Heart right ventricle (tissue), 16 donors: ENCODE measurements around the gene FAM13A. TPM values are rescaled to one million over a fixed set of nuclear protein-coding genes. Genes with fewer than 3 reads are reported as not detected.

Experiments used
- ATAC-seq, 8 donors: fragments of 200-7000 bp; cut with Tn5 transposase; one replicate each; pipeline ENCODE4 v1.9.1; 2020; ENCODE audit warnings: mild to moderate bottlenecking in 8 of 8, moderate library complexity in 8 of 8, moderate number of reproducible peaks in 1 of 8
- DNase-seq, 2 donors: peaks; one replicate each; pipeline ENCODE4 v3.0.0-alpha.2; 2020
- H3K27ac ChIP-seq, 10 donors: fragments of 200-600 bp; sonication (generic) in 2 of 10; one replicate each; pipeline versions ENCODE4 v1.5.0 to v1.8.0; 2020 to 2022; ENCODE audit warnings: mild to moderate bottlenecking in 3 of 10
- H3K27me3 ChIP-seq, 7 donors: fragments of 200-600 bp; one replicate each; pipeline ENCODE4 v1.8.0; 2021 to 2022; ENCODE audit warnings: mild to moderate bottlenecking in 2 of 7
- H3K36me3 ChIP-seq, 9 donors: fragments of 200-600 bp; sonication (generic) in 1 of 9; one replicate each; pipeline versions ENCODE4 v1.5.0 to v1.8.0; 2020 to 2022; ENCODE audit warnings: mild to moderate bottlenecking in 2 of 9
- H3K4me1 ChIP-seq, 9 donors: fragments of 200-600 bp; sonication (generic) in 1 of 9; one replicate each; pipeline versions ENCODE4 v1.5.0 to v1.8.0; 2020 to 2022; ENCODE audit warnings: mild to moderate bottlenecking in 4 of 9
- H3K4me3 ChIP-seq, 10 donors: fragments of 200-600 bp; sonication (generic) in 2 of 10; one replicate each; pipeline versions ENCODE4 v1.5.0 to v1.8.0; 2020 to 2022; ENCODE audit warnings: mild to moderate bottlenecking in 7 of 10, moderate library complexity in 2 of 10
- H3K9me3 ChIP-seq, 11 donors: fragments of 200-600 bp in 10 of 11; sonication (generic) in 2 of 11; one replicate each; pipeline versions ENCODE4 v1.5.0 to v1.8.0; 2013 to 2022; ENCODE audit warnings: mild to moderate bottlenecking in 2 of 11, control low read depth in 1 of 11, moderate library complexity in 1 of 11
- WGBS, 2 donors: extraction: QIAGEN DNeasy Blood & Tissue Kit; methylation state at CpG; one replicate each; pipeline ENCODE4 v1.1.7; 2013; ENCODE audit warnings: inconsistent platforms in 1 of 2; 5-methylcytosine and 5-hydroxymethylcytosine counted together
- intact Hi-C, 10 donors: fragments of 100-400 bp; cut with DNase I; formaldehyde crosslinking; loops; one replicate each; pipeline versions ENCODE4 v1.11.1 to v1.14.2; 2022
- polyA plus RNA-seq, 2 donors: library from polyadenylated mRNA; stranded (reverse); fragments of 200-250 nt; gene quantifications; one replicate each; pipeline ENCODE4 v1.2.3, GENCODE V29; 2013
- total RNA-seq, 10 donors: library from RNA; stranded (reverse); fragmentation: NEBNext Ultra II Directional in 3 of 10; extraction: Animal tissue kit (Norgen Biotek cat#: 25700) in 3 of 10; gene quantifications; one replicate each; pipeline versions ENCODE4 v1.2.1 to v1.2.4, GENCODE V29; 2021 to 2023
- TF ChIP-seq, protein P1 (sequence below), 9 donors: fragments of 200-600 bp; sonication (generic) in 2 of 9; IDR thresholded peaks; one replicate each; pipeline versions ENCODE4 v1.5.0 to v1.8.0; 2021 to 2022; ENCODE audit warnings: antibody characterized with exemption in 9 of 9, mild to moderate bottlenecking in 5 of 9, moderate library complexity in 1 of 9
- donor health status: Arrhythmogenic right ventricular cardiomyopathy.
- donor health status: ischemic (EF 13 %, LVEDD 7.1; RV severe dilation, severe dysfunction).
- donor health status: healthy with polysubstance abuse.
- donor health status: DM: no; HTN: yes; CAD: no.
- donor health status: DM: no; HTN: no; CAD: no.
- donor health status: ischemic (EF 25% LVEDD 6.9; RV normal size, moderate dysfunction).
- donor health status: ischemic (EF 25% LVEDD 5.7; RV mildly dilated, moderate dysfunction).
- donor health status: healthy.
- donor health status: DM: yes; HTN: yes; CAD: no.
- donor health status: Ischemic cardiomyopathy.
- donor health status: ischemic (EF 35%, LVEDD 5.7; RV mildly dilated, moderate dysfunction).
- donor health status: nonischemic (EF 11% LVEDD 7.7; RV severe dilation, severe dysfunction).
- donor health status: DM: yes; HTN: yes; CAD: no.
- donor health status: PGD.
- donor health status: ischemic (EF 29% LVEDD 5.4; RV normal size, mild dysfunction).
- donor health status: nonischemic (EF 23%, LVEDD 6.1; RV moderate dilation, normal function).

Gene FAM13A
- total and polyA plus RNA-seq, 12 donors, result 2.4 to 18.4 (median 14.1) TPM

DNA sequence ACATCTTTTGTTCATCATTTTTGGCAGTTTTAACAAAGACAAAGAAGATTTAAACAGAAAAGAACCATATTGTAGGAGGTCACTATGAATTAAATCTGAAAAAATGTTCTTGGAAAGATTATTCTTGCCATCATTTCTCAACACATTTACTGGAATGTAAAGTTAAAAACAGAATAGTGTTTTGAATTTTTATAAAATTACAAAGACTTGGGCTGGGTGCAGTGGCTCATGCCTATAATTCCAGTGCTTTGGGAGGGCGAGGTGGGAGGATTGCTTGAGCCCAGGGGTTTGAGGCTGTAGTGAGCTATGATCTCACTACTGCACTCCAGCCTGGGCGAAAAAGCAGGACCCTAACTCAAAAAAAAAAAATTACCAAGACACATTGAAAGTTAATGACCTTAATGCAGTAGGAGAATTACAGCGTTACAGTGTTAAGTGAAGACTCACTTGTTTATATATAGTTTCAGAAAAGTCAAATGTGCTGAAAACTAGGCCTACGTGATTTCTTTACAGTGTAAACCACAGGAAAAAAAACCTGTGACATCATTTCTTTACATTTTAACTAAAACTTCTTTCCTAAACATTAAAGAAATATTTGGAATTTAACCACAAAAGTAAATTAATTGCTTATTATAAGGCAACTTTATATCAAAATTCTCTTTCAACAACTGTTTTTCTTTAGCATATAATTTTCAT lies 7.9 kb downstream of the FAM13A start:
- H3K4me1 ChIP-seq, result peaks cover 0 to 3% (median 0%) of the 10 kb centered on the region in 9 donors
- H3K27me3 ChIP-seq, result no peaks in the 10 kb centered on the region
- no peak overlapping the region for H3K27ac ChIP-seq
- H3K9me3 ChIP-seq, result peaks cover 0 to 14% (median 0%) of the 10 kb centered on the region in 11 donors
- intact Hi-C loops, result no loop called here
- no peaks in the 10 kb centered on the region for H3K36me3 ChIP-seq
- no peak for DNase-seq
- no peak overlapping the region for H3K4me3 ChIP-seq
- TF ChIP-seq, protein P1, sequence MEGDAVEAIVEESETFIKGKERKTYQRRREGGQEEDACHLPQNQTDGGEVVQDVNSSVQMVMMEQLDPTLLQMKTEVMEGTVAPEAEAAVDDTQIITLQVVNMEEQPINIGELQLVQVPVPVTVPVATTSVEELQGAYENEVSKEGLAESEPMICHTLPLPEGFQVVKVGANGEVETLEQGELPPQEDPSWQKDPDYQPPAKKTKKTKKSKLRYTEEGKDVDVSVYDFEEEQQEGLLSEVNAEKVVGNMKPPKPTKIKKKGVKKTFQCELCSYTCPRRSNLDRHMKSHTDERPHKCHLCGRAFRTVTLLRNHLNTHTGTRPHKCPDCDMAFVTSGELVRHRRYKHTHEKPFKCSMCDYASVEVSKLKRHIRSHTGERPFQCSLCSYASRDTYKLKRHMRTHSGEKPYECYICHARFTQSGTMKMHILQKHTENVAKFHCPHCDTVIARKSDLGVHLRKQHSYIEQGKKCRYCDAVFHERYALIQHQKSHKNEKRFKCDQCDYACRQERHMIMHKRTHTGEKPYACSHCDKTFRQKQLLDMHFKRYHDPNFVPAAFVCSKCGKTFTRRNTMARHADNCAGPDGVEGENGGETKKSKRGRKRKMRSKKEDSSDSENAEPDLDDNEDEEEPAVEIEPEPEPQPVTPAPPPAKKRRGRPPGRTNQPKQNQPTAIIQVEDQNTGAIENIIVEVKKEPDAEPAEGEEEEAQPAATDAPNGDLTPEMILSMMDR (IDR thresholded peaks at IDR 0.05), result no peak
- no peak for ATAC-seq
- WGBS, 2 donors, result 95 to 96% methylated on average over 4 of the region's 4 CpGs

DNA sequence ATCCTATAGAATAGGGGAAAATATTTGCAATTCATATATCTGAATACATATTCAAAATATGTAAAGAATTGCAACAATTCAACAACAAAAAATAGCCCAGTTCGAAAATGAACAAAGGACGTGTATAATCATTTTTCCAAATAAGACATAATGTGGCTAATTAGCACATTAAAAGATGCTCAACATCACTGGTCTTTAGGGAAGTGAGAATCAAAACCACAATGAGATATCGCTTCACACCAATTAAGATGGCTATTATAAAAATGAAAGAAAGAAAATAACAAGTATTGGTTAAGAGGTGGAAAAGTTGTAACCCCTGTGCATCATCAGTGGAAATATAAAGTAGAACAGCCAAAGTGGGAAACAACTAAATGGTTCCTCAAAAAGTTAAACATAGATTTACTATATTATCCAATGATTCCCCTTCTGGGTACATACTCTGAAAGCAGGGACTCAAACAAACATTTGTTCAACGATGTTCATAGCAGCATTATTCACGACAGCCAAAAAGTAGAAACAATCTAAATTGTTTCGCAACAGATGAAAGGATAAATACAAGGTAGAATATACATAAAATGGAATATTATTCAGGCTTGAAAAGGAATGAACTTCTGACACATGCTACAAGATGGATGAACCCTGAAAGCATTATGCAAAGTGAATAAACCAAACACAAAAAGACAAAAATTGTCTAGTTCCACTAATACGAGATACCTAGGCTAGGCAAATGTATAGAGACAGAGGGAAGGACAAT lies 12.7 kb downstream of the FAM13A start:
- TF ChIP-seq, protein P1 (IDR thresholded peaks at IDR 0.05), result no peak
- Histone ChIP-seq H3K36me3 (no peaks in the 10 kb centered on the region), H3K4me1 (no peaks in the 10 kb centered on the region), H3K27ac (no peak overlapping the region), H3K27me3 (no peaks in the 10 kb centered on the region), H3K9me3 (no peaks in the 10 kb centered on the region), H3K4me3 (no peak overlapping the region)
- WGBS, 2 donors, result 94 to 98% methylated on average over 7 of the region's 7 CpGs
- intact Hi-C loops, result no loop called here
- ATAC-seq, result no peak
- no peak for DNase-seq

DNA sequence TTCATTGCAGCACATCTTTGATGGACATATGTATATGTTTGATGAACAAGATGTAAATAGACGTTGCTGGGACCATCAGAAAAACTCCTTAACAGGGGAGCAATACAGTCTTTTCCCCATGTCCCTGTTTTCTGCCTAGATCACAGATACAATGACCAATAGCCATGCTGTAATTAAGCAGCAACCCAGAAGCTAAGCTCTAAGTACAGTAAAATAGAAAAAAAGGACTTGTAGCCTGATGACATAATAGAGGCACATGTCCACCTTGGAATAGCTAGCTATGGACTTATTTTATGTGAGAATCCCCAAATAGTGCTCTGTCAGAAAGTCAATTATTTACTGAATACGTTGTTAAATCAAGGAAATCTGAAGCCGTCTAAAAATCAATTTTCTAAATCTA lies 14.9 kb downstream of the FAM13A start:
- ATAC-seq (no peak), DNase-seq (no peak)
- intact Hi-C loops, result no loop called here
- H3K36me3 ChIP-seq, result no peaks in the 10 kb centered on the region
- H3K27ac ChIP-seq, result no peak overlapping the region
- TF ChIP-seq, protein P1 (IDR thresholded peaks at IDR 0.05), result no peak
- H3K4me1 ChIP-seq, result no peaks in the 10 kb centered on the region
- no peak overlapping the region for H3K4me3 ChIP-seq
- peaks cover 0 to 2% (median 0%) of the 10 kb centered on the region in 11 donors for H3K9me3 ChIP-seq
- no peaks in the 10 kb centered on the region for H3K27me3 ChIP-seq
- 87 to 92% methylated on average over 3 of the region's 3 CpGs for WGBS, 2 donors

DNA sequence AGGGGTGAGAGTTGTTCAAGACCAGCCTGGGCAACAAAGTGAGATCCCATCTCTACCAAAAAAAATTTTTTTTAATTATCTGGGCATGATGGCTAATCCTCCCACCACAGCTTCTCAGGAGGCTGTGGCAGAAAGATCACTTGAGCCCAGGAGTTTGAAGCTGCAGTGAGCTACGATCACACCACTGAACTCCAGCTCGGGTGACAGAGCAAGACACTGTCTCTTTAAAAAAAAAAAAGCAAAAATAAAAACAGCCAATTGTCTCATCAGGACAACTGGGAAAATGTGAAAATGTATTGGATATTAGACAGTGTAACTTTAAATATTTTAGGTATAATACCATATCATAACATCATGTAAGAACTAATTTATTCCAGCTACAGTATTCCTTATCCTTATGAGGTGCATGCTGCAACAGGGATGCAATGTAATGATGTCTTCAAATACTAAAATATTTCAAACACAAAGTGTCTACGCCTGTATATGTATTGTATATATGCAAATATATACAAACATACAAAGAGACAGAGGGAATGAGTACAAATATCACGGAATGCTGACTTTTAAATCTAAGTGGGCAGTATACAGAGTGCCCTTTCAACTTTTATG lies 17.2 kb downstream of the FAM13A start:
- H3K36me3 ChIP-seq, result no peaks in the 10 kb centered on the region
- H3K27me3 ChIP-seq, result no peaks in the 10 kb centered on the region
- 68 to 78% methylated on average over 4 of the region's 4 CpGs for WGBS, 2 donors
- H3K27ac ChIP-seq, result no peak overlapping the region
- TF ChIP-seq, protein P1 (IDR thresholded peaks at IDR 0.05), result no peak
- H3K4me3 ChIP-seq, result no peak overlapping the region
- no peaks in the 10 kb centered on the region for H3K4me1 ChIP-seq
- H3K9me3 ChIP-seq, result peaks cover 0 to 24% (median 5%) of the 10 kb centered on the region in 11 donors
- intact Hi-C loops, result loop anchor here in 1 of 10 donors (10.0 kb wide), 1 partner anchor 515 kb away; the partner anchor contains the start of gene PYURF
- DNase-seq (no peak), ATAC-seq (no peak)
